LNCaP clone FGC (cell line): ENCODE data around the gene ZNF830.
A peak's percentile ranks its signal among the peaks of the same experiment; 100 is the strongest.
"Not testable (repeated sequence)": the region's sequence is repeated elsewhere in the genome, so short reads cannot be mapped to it uniquely, and the experiment has no call there.

Experiments
- DNase-seq: peaks from one replicate; pipeline ENCODE4 v3.0.0-alpha.2; 2011; ENCODE audit warnings: low read depth
- H3K4me3 ChIP-seq: 2 replicates; pipeline ENCODE4 v1.5.1; 2011; ENCODE audit warnings: mild to moderate bottlenecking, low read depth, low read length, control low read depth
- TF ChIP-seq, protein P1 (sequence below): IDR thresholded peaks from 2 replicates; pipeline ENCODE4 v1.5.1; 2012; ENCODE audit warnings: mild to moderate bottlenecking; ENCODE audit not compliant: control insufficient read depth, insufficient read depth; ENCODE audit errors: extremely low read depth

The ZNF830 gene

GRCh38 chr17:34993031-34993430 is 31.7 kb downstream of the ZNF830 start:
- H3K4me3 ChIP-seq: no peak overlapping the region
- TF ChIP-seq, protein P1, sequence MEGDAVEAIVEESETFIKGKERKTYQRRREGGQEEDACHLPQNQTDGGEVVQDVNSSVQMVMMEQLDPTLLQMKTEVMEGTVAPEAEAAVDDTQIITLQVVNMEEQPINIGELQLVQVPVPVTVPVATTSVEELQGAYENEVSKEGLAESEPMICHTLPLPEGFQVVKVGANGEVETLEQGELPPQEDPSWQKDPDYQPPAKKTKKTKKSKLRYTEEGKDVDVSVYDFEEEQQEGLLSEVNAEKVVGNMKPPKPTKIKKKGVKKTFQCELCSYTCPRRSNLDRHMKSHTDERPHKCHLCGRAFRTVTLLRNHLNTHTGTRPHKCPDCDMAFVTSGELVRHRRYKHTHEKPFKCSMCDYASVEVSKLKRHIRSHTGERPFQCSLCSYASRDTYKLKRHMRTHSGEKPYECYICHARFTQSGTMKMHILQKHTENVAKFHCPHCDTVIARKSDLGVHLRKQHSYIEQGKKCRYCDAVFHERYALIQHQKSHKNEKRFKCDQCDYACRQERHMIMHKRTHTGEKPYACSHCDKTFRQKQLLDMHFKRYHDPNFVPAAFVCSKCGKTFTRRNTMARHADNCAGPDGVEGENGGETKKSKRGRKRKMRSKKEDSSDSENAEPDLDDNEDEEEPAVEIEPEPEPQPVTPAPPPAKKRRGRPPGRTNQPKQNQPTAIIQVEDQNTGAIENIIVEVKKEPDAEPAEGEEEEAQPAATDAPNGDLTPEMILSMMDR: no peak
- no peak for DNase-seq

GRCh38 chr17:34996422-34997285 is 35.3 kb downstream of the ZNF830 start:
- peak; percentile 75 for DNase-seq
- TF ChIP-seq, protein P1: no peak
- H3K4me3 ChIP-seq: no peak overlapping the region

GRCh38 chr17:34997355-34997862 is 36.1 kb downstream of the ZNF830 start:
- TF ChIP-seq, protein P1: no peak
- H3K4me3 ChIP-seq: no peak overlapping the region
- DNase-seq: peak; percentile 91

- no peak overlapping the region for H3K4me3 ChIP-seq
- TF ChIP-seq, protein P1: peak; percentile 92
These were observed 36.9 kb downstream of the ZNF830 start for GRCh38 chr17:34998205-34998604.

DNA sequence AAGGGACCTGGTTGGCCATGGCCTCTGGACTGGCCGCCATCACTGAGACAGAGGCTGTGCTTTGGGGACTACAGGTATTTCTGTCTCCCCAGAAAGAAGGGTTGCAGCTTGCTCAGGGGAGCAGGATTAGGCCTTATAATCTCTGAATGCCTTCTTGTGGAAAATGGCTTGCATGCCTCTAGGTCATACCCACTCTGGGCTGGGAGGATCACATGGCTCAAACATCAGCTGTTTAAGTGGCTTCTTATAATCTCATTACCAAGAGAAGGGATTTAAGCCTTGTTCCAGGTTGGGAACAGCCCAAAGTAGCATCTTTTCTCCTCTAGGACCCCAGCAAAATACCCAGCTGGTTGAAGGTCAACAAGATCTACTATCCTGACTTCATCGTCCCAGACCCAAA is 38.1 kb downstream of the ZNF830 start:
- no peak for DNase-seq
- H3K4me3 ChIP-seq: no peak overlapping the region
- TF ChIP-seq, protein P1: no peak

More at GRCh38 chr17:34998205-34998604, 36.9 kb downstream of the ZNF830 start:
- DNase-seq: no peak

- DNase-seq, H3K4me3 ChIP-seq: not testable (repeated sequence)
These were observed 39.6 kb downstream of the ZNF830 start for GRCh38 chr17:35000965-35001364.

DNA sequence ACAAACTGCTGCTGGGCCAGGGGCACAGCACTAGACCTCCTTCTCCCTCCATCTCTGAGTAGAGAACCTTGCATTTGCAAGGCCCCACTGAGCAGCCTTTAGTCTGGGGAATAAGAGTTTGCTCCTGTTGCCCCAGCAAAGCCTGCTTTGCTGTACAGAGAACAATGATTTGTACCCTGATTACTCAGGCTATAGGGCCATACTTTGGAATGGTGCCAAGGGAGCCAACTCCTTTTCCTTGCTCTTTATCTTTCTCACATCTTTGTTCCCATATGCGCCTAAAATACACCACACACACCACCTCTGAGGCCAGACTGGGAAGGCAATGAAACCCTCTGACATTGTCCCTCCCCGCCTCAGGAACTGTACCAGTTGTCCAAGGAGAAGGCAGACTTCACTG is 40.2 kb downstream of the ZNF830 start:
- TF ChIP-seq, protein P1: no peak
- no peak overlapping the region for H3K4me3 ChIP-seq
- no peak for DNase-seq
